Skeletal muscle cell (primary cell): ENCODE measurements around the gene BTBD9.
"Not testable (repeated sequence)": the region's sequence is repeated elsewhere in the genome, so short reads cannot be mapped to it uniquely, and the experiment has no call there.

ENCODE experiments used
- DNase-seq: peaks from one replicate; pipeline ENCODE4 v3.0.0-alpha.2; 2010; ENCODE audit warnings: low read depth
- H3K4me3 ChIP-seq: 2 replicates; pipeline ENCODE4 v1.5.1; 2011; ENCODE audit warnings: low read depth, mild to moderate bottlenecking, control low read depth, low read length, moderate library complexity

BTBD9 gene

GRCh38 chr6:38650207-38650752 is 10.6 kb upstream of the BTBD9 start:
- H3K4me3 ChIP-seq: no peak overlapping the region
- no peak for DNase-seq

- no peak overlapping the region for H3K4me3 ChIP-seq
- no peak for DNase-seq
Measured at GRCh38 chr6:38649744-38650143, 10.0 kb upstream of the BTBD9 start.

DNA sequence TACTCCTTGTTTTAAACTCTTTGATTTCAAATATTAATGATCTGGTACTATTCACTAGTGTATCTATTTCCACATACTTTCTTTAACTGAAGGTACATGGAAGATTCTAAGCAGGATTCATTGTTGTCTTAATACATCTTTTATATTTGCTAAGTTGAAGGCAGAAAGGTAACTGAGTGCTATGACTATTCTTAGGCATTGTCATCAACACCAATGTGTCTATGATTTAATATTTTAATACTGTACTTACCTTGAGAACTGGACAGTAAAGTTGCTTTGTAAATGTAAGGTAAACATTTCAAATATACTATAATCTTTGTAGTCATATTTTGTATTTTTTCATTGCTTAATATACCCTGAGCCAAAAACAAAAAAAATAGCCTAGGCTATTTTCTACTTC is 8.9 kb upstream of the BTBD9 start:
- no peak for DNase-seq
- no peak overlapping the region for H3K4me3 ChIP-seq

DNA sequence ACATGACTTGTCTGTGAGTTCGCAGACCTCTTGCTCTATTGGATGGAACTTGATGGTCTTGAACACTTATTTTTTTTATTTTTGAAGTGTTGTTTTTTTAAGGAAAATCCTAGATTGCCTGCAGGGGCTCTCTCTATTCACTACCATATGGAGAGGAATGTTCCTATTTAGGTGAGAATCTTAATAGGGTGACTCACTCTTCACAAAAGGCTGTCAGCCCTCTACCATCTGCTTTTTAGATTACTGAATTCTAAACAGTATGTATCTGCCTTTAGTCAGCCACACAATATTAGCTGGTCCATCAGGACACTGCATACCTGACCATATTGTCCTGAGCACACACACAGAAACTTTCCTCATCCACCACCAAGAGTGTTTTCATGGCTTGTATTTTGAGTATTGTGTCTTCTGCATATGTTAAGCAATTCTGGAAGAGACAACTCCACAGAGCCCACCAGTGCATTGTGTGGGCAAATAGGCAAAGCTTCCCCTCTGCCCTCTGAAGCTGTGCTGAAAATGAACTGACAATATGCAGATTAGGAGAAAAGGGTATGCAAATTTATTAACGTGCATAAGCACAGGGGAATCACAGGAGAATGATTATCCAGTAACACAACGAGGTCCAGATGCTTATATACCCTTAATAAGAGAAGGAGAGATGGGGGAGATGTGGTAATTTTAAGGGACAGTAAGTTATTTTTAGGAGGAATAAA is 6.6 kb upstream of the BTBD9 start:
- no peak overlapping the region for H3K4me3 ChIP-seq
- no peak for DNase-seq

DNA sequence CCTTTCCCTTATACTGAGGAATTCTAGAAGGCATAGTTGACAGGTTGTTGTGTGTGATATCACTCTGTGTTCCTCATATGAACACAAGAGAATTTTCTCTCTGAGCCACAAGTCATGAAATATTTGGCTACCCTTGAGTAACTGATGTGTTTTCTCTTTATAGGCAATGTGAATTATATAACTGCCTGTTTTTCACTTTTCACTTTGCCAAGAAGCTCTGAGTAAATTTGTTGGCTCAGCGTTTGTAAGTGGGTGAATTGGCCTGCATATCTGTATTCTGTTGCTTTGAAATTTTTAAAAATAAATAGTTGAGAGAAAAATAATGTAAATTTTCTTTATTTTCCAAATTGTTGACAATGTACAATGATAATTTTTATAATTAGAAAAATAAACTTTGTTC is 5.2 kb upstream of the BTBD9 start:
- no peak overlapping the region for H3K4me3 ChIP-seq
- DNase-seq: no peak

DNA sequence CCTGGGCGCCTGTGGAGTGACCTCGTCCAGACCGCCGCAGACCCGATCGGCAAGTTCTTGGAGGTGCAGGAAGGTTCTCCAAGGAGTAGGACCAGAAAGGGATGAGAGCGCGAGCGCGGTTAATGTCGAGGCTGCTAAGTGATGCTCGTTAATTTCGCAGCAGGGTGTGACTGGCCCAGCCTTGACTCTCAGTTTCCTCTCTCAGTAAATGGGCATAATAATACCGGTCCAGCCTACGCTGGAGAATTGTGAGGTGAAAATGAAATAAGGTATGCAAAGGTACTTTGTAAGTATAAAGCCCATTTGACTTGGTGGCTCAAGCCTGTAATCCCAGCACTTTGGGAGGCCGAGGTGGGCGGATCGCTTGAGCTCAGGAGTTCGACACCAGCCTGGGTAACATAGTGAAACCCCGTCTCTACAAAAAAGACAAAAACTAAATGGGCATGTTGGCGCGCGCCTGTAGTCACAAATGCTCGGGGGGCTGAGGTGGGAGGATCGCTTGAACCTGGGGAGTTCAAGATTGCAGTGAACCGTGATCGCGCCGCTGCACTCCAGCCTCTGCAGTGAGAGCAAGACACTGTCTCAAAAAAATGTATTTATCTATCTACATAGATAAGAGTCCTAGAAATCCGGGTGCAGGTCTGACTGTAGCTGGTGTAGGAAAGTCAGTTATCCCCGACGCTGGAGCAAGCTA is 634 bp upstream of the BTBD9 start:
- no peak for DNase-seq
- peak overlapping the region; percentile 75 for H3K4me3 ChIP-seq

GRCh38 chr6:38638941-38639497 is 710 bp downstream of the BTBD9 start:
- H3K4me3 ChIP-seq: peak overlapping the region; percentile 75
- peak; percentile 13 for DNase-seq

- H3K4me3 ChIP-seq: no peak overlapping the region
- no peak for DNase-seq
Measured at GRCh38 chr6:38637756-38638155, 2.0 kb downstream of the BTBD9 start.

DNA sequence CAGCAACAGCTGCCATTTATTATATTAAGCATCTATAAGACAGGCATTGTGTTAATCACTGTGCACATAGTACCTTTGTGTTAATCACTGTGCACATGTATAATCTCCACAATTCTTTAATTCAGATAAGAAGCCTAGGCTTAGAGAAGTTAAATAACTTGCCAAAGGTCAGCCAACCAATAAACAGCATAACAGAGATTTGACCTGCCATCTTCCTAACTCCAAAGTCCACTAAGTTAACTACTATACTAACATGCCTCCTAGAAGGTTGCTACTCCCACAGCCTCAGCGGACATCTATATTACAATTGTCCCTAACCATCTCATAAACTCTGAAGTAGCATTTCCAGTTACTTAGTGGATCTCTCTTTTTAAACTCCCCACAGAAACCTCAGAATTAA is 3.7 kb downstream of the BTBD9 start:
- DNase-seq: no peak
- H3K4me3 ChIP-seq: no peak overlapping the region

- no peak for DNase-seq
Measured at GRCh38 chr6:38634518-38634917, 5.2 kb downstream of the BTBD9 start.

GRCh38 chr6:38632490-38632889 is 7.2 kb downstream of the BTBD9 start:
- H3K4me3 ChIP-seq: no peak overlapping the region
- no peak for DNase-seq

More at GRCh38 chr6:38634518-38634917, 5.2 kb downstream of the BTBD9 start:
- H3K4me3 ChIP-seq: no peak overlapping the region

DNA sequence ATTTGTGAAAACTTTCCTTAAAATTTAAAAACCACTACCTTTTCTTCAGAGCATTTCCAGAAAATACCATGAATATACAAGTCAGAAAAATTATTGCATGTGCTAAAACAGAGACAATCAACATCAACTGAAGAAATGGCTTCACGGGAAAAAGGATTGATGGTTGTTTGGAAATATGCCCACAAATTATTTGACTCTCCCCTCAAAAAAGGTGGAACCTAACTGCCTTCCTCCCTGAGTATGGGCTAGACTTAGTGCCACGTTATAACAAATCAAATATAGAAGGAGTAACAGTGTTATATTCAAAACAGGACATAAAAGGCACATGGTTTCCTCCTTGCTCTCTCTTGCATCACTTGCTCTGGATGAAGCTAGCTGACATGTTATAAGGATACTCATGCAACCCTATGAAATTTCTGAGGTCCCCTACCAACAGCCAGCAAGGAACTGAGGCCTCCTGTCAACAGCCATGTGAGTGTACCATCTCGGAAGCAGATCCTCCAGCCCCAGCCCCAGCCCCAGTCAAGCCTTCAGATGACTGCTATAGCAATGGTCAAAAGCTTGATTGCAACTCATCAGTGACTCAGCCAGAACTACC is 8.4 kb downstream of the BTBD9 start:
- DNase-seq: no peak
- H3K4me3 ChIP-seq: no peak overlapping the region

DNA sequence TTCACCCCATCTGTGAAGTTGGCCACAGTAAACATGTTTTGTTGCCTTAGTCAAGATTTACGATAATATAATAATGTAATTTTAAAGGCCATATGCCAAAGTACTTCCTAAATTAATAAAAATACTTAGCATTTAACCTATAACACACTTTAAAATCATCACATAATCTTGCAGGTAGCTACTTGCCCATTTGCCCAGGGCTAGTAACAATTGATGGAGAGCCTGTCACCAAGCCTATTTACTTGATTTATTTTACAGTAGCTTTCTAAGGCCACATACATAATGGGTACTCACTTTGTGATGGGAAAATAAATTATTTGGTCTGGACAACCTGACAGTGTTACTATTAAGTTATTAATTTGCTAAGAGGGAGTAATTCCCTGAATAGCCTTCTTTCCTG is 14.5 kb downstream of the BTBD9 start:
- no peak for DNase-seq
- no peak overlapping the region for H3K4me3 ChIP-seq

DNA sequence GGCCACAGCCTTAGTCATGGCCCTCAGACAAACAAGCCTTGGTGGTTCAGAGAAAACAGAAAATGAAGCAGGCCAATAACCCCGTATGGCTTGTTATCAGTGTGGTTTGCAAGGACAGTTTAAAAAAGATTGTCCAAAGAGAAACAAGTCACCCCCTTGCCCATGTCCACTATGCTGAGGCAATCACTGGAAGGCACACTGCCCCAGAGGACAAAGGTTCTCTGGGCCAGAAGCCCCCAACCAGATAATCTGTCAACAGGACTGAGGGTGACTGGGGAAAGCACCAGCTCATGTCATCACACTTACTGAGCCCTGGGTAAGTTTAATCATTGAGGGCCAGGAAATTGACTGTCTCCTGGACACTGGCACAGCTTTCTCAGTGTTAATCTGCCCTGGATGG is 20.4 kb downstream of the BTBD9 start:
- not testable (repeated sequence) for H3K4me3 ChIP-seq, DNase-seq

DNA sequence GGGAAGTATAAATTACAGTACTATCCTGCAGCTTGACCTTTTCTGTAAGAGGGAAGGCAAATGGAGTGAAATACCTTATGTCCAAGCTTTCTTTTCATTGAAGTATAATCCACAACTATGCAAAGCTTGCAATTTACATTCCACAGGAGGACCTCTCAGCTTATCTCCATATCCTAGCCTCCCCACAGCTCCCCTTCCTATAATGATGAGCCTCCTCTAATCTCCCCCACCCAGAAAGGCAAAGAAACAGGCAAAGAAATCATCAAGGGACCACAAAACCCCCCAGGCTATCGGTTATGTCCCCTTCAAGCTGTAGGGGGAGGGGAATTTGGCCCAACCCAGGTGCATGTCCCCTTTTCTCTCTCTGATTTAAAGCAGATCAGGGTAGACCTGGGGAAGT is 21.4 kb downstream of the BTBD9 start:
- H3K4me3 ChIP-seq, DNase-seq: not testable (repeated sequence)

DNA sequence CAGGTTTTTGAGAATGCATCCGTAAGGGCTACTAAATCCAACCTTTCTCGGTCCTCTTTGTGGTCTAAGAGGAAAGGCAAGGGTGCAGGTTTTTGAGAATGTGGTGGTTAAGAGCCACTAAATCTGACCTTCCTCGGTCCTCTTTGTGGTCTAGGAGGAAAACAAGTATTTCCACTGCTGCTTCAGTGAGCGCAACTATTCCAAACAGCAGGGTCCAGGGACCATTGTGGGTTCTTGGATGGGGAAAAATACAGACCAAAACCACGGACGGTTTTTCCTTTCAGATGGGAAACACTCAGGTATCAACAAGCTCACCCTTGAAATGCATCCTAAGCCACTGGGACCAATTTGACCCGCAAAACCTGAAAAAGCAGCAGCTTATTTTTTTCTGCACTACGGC is 21.9 kb downstream of the BTBD9 start:
- DNase-seq: no peak
- no peak overlapping the region for H3K4me3 ChIP-seq

GRCh38 chr6:38612143-38612965 is 27.4 kb downstream of the BTBD9 start:
- peak; percentile 53 for DNase-seq
- H3K4me3 ChIP-seq: no peak overlapping the region

DNA sequence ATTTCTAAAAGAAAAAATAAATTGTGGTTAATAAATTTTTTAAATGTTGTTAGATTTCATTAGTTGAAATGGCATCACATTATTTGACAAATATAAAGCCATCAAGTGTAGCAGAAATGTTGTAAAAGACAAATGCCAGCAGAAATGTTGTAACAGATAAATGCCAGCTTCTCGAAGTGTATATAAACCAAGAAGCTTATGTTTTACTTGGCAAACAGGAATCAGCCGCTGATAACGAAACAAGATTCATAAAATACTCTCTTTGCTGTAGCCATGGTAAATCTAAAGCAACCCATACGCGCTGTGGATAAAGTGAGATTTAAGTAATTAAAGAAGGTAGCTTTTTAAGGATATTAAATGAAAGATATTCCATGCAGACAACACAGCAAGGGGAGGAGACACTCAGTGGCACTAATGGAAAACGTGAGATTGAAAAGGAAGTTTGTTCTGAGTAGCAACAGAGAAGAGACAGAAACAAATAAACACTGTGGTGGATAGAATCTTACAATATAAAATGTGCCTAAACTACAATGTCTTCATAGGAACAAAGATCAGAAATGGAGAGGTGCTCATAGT is 29.6 kb downstream of the BTBD9 start:
- DNase-seq: no peak
- H3K4me3 ChIP-seq: no peak overlapping the region

DNA sequence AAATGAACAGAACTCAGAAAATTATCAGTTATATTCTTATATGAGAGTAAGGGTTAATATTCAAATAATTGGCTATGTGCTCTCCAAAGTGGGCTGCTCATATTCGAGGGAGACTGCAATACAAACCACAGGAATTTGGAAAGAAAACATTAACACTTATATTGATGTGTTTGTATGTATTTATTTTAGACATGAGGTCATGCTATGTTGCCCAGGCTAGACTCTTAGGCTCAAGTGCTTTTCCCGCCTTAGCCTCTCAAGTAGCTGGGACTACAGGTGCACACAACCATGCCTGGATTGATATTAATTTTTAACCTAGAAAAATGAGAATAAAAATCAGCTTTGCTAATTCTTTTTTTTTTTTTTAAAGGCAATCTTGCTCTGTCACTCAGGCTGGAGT is 35.0 kb downstream of the BTBD9 start:
- no peak for DNase-seq
- H3K4me3 ChIP-seq: no peak overlapping the region
